T-helper 2 cell treated with Interferon-gamma antibody and Interleukin-4, amounts not matched to agents 5 μg/mL and 100 μg/mL, for 36 hours (primary cell): ENCODE data around the gene RCN1.
"Not testable (repeated sequence)": the region's sequence is repeated elsewhere in the genome, so short reads cannot be mapped to it uniquely, and the experiment has no call there.

Experiments used
- DNase-seq: peaks from one replicate; pipeline ENCODE4 v3.0.0; 2021; ENCODE audit warnings: low spot score
- H3K27ac Mint-ChIP-seq: one replicate; pipeline ENCODE4 v1.8.0; 2021; ENCODE audit warnings: mild to moderate bottlenecking, mixed read lengths
- H3K27me3 Mint-ChIP-seq: one replicate; pipeline ENCODE4 v1.8.0; 2021; ENCODE audit warnings: low read depth, mixed read lengths
- H3K36me3 Mint-ChIP-seq: one replicate; pipeline ENCODE4 v1.8.0; 2021; ENCODE audit warnings: low read depth, mixed read lengths
- H3K4me1 Mint-ChIP-seq: one replicate; pipeline ENCODE4 v1.8.0; 2021; ENCODE audit warnings: low read depth, mixed read lengths
- H3K4me3 Mint-ChIP-seq: one replicate; pipeline ENCODE4 v1.8.0; 2022; ENCODE audit warnings: mild to moderate bottlenecking, moderate library complexity, mixed read lengths
- H3K9me3 Mint-ChIP-seq: one replicate; pipeline ENCODE4 v1.8.0; 2021; ENCODE audit warnings: mixed read lengths

Gene RCN1

GRCh38 chr11:32113200-32113919 is 22.5 kb downstream of the RCN1 start:
- Mint-ChIP-seq H3K27ac (no peak overlapping the region), H3K4me1 (no peaks in the 10 kb centered on the region), H3K4me3 (no peak overlapping the region), H3K27me3 (peaks cover 19% of the 10 kb centered on the region), H3K36me3 (no peaks in the 10 kb centered on the region), H3K9me3 (no peaks in the 10 kb centered on the region)
- no peak for DNase-seq

- Mint-ChIP-seq H3K27me3 (peaks cover 19% of the 10 kb centered on the region), H3K4me3 (no peak overlapping the region), H3K27ac (no peak overlapping the region), H3K4me1 (no peaks in the 10 kb centered on the region), H3K36me3 (no peaks in the 10 kb centered on the region), H3K9me3 (no peaks in the 10 kb centered on the region)
- DNase-seq: no peak
These were observed 23.0 kb downstream of the RCN1 start for GRCh38 chr11:32113920-32114203.

- H3K4me1 Mint-ChIP-seq: no peaks in the 10 kb centered on the region
- peaks cover 2% of the 10 kb centered on the region for H3K36me3 Mint-ChIP-seq
- H3K27ac Mint-ChIP-seq: no peak overlapping the region
- peaks cover 9% of the 10 kb centered on the region for H3K9me3 Mint-ChIP-seq
- peaks cover 22% of the 10 kb centered on the region for H3K27me3 Mint-ChIP-seq
- H3K4me3 Mint-ChIP-seq: no peak overlapping the region
- no peak for DNase-seq
These were observed 24.6 kb downstream of the RCN1 start for GRCh38 chr11:32115446-32115845.

GRCh38 chr11:32116668-32117067 is 25.8 kb downstream of the RCN1 start:
- Mint-ChIP-seq H3K27ac (no peak overlapping the region), H3K9me3 (peaks cover 12% of the 10 kb centered on the region), H3K36me3 (peaks cover 2% of the 10 kb centered on the region), H3K4me1 (peaks cover 6% of the 10 kb centered on the region), H3K27me3 (peaks cover 25% of the 10 kb centered on the region), H3K4me3 (no peak overlapping the region)
- no peak for DNase-seq

- no peak for DNase-seq
- Mint-ChIP-seq H3K9me3 (peaks cover 12% of the 10 kb centered on the region), H3K4me1 (peaks cover 12% of the 10 kb centered on the region), H3K4me3 (no peak overlapping the region), H3K27ac (no peak overlapping the region), H3K27me3 (peaks cover 21% of the 10 kb centered on the region), H3K36me3 (peaks cover 2% of the 10 kb centered on the region)
These were observed 27.4 kb downstream of the RCN1 start for GRCh38 chr11:32118025-32118974.

GRCh38 chr11:32119139-32119538 is 28.3 kb downstream of the RCN1 start:
- Mint-ChIP-seq H3K4me1 (peaks cover 12% of the 10 kb centered on the region), H3K27me3 (peaks cover 17% of the 10 kb centered on the region), H3K9me3 (peaks cover 12% of the 10 kb centered on the region)
- not testable (repeated sequence) for H3K36me3 Mint-ChIP-seq, H3K4me3 Mint-ChIP-seq, H3K27ac Mint-ChIP-seq, DNase-seq

GRCh38 chr11:32121012-32121411 is 30.1 kb downstream of the RCN1 start:
- H3K4me1 Mint-ChIP-seq: peaks cover 12% of the 10 kb centered on the region
- no peak overlapping the region for H3K27ac Mint-ChIP-seq
- H3K9me3 Mint-ChIP-seq: peaks cover 12% of the 10 kb centered on the region
- DNase-seq: no peak
- H3K4me3 Mint-ChIP-seq: no peak overlapping the region
- peaks cover 2% of the 10 kb centered on the region for H3K36me3 Mint-ChIP-seq
- peaks cover 28% of the 10 kb centered on the region for H3K27me3 Mint-ChIP-seq

- no peak for DNase-seq
- Mint-ChIP-seq H3K9me3 (peaks cover 12% of the 10 kb centered on the region), H3K27me3 (peaks cover 29% of the 10 kb centered on the region), H3K27ac (no peak overlapping the region), H3K4me1 (peaks cover 12% of the 10 kb centered on the region), H3K4me3 (no peak overlapping the region), H3K36me3 (peaks cover 2% of the 10 kb centered on the region)
These were observed 31.3 kb downstream of the RCN1 start for GRCh38 chr11:32122200-32122599.

- no peak for DNase-seq
- no peaks in the 10 kb centered on the region for H3K36me3 Mint-ChIP-seq
- peaks cover 23% of the 10 kb centered on the region for H3K27me3 Mint-ChIP-seq
- H3K4me3 Mint-ChIP-seq: no peak overlapping the region
- H3K9me3 Mint-ChIP-seq: no peaks in the 10 kb centered on the region
- no peaks in the 10 kb centered on the region for H3K4me1 Mint-ChIP-seq
- H3K27ac Mint-ChIP-seq: no peak overlapping the region
These were observed 40.4 kb downstream of the RCN1 start for GRCh38 chr11:32131321-32131720.

GRCh38 chr11:32136657-32137056 is 45.8 kb downstream of the RCN1 start:
- H3K27me3 Mint-ChIP-seq: peaks cover 3% of the 10 kb centered on the region
- no peak overlapping the region for H3K4me3 Mint-ChIP-seq
- no peak for DNase-seq
- no peaks in the 10 kb centered on the region for H3K9me3 Mint-ChIP-seq
- no peaks in the 10 kb centered on the region for H3K36me3 Mint-ChIP-seq
- H3K4me1 Mint-ChIP-seq: no peaks in the 10 kb centered on the region
- no peak overlapping the region for H3K27ac Mint-ChIP-seq

GRCh38 chr11:32137263-32137662 is 46.4 kb downstream of the RCN1 start:
- no peak for DNase-seq
- no peaks in the 10 kb centered on the region for H3K9me3 Mint-ChIP-seq
- peaks cover 3% of the 10 kb centered on the region for H3K27me3 Mint-ChIP-seq
- H3K27ac Mint-ChIP-seq: no peak overlapping the region
- H3K4me3 Mint-ChIP-seq: no peak overlapping the region
- no peaks in the 10 kb centered on the region for H3K4me1 Mint-ChIP-seq
- H3K36me3 Mint-ChIP-seq: no peaks in the 10 kb centered on the region

- Mint-ChIP-seq H3K4me3 (no peak overlapping the region), H3K27me3 (peaks cover 3% of the 10 kb centered on the region), H3K9me3 (no peaks in the 10 kb centered on the region), H3K27ac (no peak overlapping the region), H3K4me1 (no peaks in the 10 kb centered on the region), H3K36me3 (no peaks in the 10 kb centered on the region)
- DNase-seq: no peak
These were observed 47.0 kb downstream of the RCN1 start for GRCh38 chr11:32137869-32138268.

GRCh38 chr11:32138902-32139301 is 48.0 kb downstream of the RCN1 start:
- no peak for DNase-seq
- Mint-ChIP-seq H3K27ac (no peak overlapping the region), H3K4me1 (no peaks in the 10 kb centered on the region), H3K9me3 (no peaks in the 10 kb centered on the region), H3K4me3 (no peak overlapping the region), H3K36me3 (no peaks in the 10 kb centered on the region), H3K27me3 (peaks cover 3% of the 10 kb centered on the region)

- Mint-ChIP-seq H3K4me3 (no peak overlapping the region), H3K4me1 (no peaks in the 10 kb centered on the region), H3K27ac (no peak overlapping the region), H3K36me3 (no peaks in the 10 kb centered on the region), H3K9me3 (no peaks in the 10 kb centered on the region), H3K27me3 (no peaks in the 10 kb centered on the region)
- DNase-seq: no peak
These were observed 49.1 kb downstream of the RCN1 start for GRCh38 chr11:32139896-32140520.
